Thoracic aorta (tissue), 2 donors: ENCODE data around the gene KCTD20. TPM values are rescaled to one million over a fixed set of nuclear protein-coding genes. Genes with fewer than 3 reads are reported as not detected.

Experiments
- ATAC-seq: fragments of 150-250 bp; one replicate; pipeline ENCODE4 v1.8.0; 2017; ENCODE audit warnings: low read depth; ENCODE audit not compliant: insufficient number of reproducible peaks, low FRiP score
- DNase-seq: peaks from one replicate; pipeline ENCODE4 v3.0.0-alpha.2; 2020; ENCODE audit warnings: low spot score
- H3K27ac ChIP-seq, 2 donors: fragments of 200-600 bp; sonication (generic); 1 replicate in 1 of 2; 2 replicates in 1 of 2; pipeline ENCODE4 v1.5.1; 2016; ENCODE audit warnings: mild to moderate bottlenecking in 2 of 2, moderate library complexity in 2 of 2
- H3K27me3 ChIP-seq: fragments of 200-600 bp; sonication (generic); replicated peaks from 2 replicates; pipeline ENCODE4 v1.6.0; 2016; ENCODE audit warnings: mild to moderate bottlenecking; ENCODE audit not compliant: insufficient read depth
- H3K36me3 ChIP-seq: fragments of 200-600 bp; sonication (generic); one replicate; pipeline ENCODE4 v1.5.1; 2016
- H3K4me1 ChIP-seq, 2 donors: fragments of 200-600 bp; sonication (generic); 1 replicate in 1 of 2; 2 replicates in 1 of 2; pipeline versions ENCODE4 v1.5.1 to v1.6.0; 2016; ENCODE audit warnings: low read depth in 2 of 2, mild to moderate bottlenecking in 1 of 2; ENCODE audit not compliant: control insufficient read depth in 1 of 2
- H3K4me3 ChIP-seq: fragments of 200-600 bp; sonication (generic); 2 replicates; pipeline ENCODE4 v1.5.1; 2016; ENCODE audit warnings: mild to moderate bottlenecking
- H3K9me3 ChIP-seq: fragments of 200-600 bp; sonication (generic); 2 replicates; pipeline ENCODE4 v1.5.1; 2016
- CTCF ChIP-seq: fragments of 200-600 bp; sonication (generic); IDR thresholded peaks from one replicate; pipeline ENCODE4 v1.5.1; 2019; ENCODE audit warnings: antibody characterized with exemption
- total RNA-seq, 2 donors: library from RNA; depleted of rRNA; stranded (reverse); fragments of >200 nt; gene quantifications; one replicate each; pipeline versions ENCODE4 v1.1.0 to v1.2.3, GENCODE V29; 2016

Gene KCTD20
- total RNA-seq, 2 donors from 2014 or later, result 63.5 to 72.0 TPM

- H3K27ac ChIP-seq, result no peak overlapping the region
- ATAC-seq, result no peak
- TF ChIP-seq CTCF, result no peak
- no peaks in the 10 kb centered on the region for H3K9me3 ChIP-seq
- no peaks in the 10 kb centered on the region for H3K27me3 ChIP-seq
- no peak for DNase-seq
- no peak overlapping the region for H3K4me3 ChIP-seq
- peaks cover 0 to 7% of the 10 kb centered on the region in 2 donors for H3K4me1 ChIP-seq
- peaks cover 6% of the 10 kb centered on the region for H3K36me3 ChIP-seq
Measured at GRCh38 chr6:36492621-36493020, 49.8 kb downstream of the KCTD20 start.

GRCh38 chr6:36493319-36493718, 50.5 kb downstream of the KCTD20 start:
- Histone ChIP-seq H3K27ac (no peak overlapping the region), H3K36me3 (peaks cover 10% of the 10 kb centered on the region), H3K4me1 (peaks cover 0 to 5% of the 10 kb centered on the region in 2 donors), H3K27me3 (no peaks in the 10 kb centered on the region), H3K4me3 (no peak overlapping the region), H3K9me3 (no peaks in the 10 kb centered on the region)
- DNase-seq, result no peak
- ATAC-seq, result no peak
- no peak for TF ChIP-seq CTCF

DNA sequence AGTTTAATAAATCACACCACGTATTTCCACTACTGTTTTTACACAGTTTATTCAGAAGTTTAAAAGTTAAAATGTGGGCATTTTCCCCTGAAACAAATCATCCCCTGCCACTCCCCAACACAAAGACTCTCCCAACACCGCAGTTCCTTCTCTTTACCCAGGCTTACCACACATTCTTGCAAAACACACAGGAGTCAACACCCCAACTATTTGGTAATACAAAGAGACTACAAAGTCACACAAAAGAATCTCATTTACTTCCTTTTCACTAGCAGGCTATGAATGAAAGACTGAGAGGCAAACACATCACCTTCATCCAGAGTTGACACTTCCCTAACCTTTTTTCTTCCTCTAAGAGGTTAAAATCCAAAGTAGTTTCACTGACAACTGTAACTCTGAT, 51.1 kb downstream of the KCTD20 start:
- TF ChIP-seq CTCF, result no peak
- Histone ChIP-seq H3K27me3 (no peaks in the 10 kb centered on the region), H3K27ac (no peak overlapping the region), H3K36me3 (peaks cover 10% of the 10 kb centered on the region), H3K9me3 (no peaks in the 10 kb centered on the region), H3K4me1 (no peaks in the 10 kb centered on the region), H3K4me3 (no peak overlapping the region)
- no peak for DNase-seq
- ATAC-seq, result no peak

DNA sequence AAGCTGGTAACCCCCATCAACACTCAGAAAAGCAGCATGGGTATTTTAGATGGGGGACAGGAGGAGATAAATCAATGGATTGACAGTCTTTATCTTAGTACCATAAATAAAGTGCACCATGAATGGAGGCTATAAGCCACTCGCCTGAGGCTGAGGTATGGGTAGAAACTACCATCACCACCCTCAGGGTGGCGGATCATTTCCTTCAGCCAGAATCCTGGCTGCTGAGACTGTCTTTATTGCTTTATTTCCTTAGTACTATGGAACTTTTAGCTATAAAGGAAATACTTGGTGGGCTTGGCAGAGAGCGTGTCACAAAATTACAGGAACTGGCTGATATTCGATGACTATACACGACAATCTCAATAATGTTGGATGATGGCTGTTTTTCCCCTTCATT, 52.3 kb downstream of the KCTD20 start:
- Histone ChIP-seq H3K4me3 (no peak overlapping the region), H3K36me3 (peaks cover 13% of the 10 kb centered on the region), H3K27me3 (no peaks in the 10 kb centered on the region), H3K9me3 (no peaks in the 10 kb centered on the region), H3K4me1 (no peaks in the 10 kb centered on the region), H3K27ac (no peak overlapping the region)
- TF ChIP-seq CTCF, result no peak
- DNase-seq, result no peak
- ATAC-seq, result no peak

DNA sequence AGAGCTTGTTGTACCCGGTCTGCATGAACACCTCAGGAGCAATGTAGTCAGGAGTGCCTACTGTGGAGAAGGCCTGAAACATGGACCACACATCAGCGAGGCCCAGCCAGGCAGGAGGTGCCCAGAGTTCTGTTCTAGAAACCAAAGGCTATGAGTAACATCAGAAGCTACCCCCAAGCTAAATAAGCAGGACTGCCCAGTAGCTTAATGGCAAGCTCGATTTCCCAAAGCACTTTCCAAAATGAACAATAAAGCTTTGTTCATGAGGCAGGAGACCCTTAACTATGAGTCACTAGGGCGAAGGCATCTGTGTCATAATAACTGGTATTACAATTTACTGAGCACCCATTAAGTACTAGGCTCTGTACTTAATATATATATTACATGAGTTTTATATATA, 57.1 kb downstream of the KCTD20 start:
- Histone ChIP-seq H3K9me3 (no peaks in the 10 kb centered on the region), H3K4me3 (no peak overlapping the region), H3K4me1 (no peaks in the 10 kb centered on the region), H3K27ac (no peak overlapping the region), H3K36me3 (peaks cover 13% of the 10 kb centered on the region), H3K27me3 (no peaks in the 10 kb centered on the region)
- no peak for DNase-seq
- ATAC-seq, result no peak
- no peak for TF ChIP-seq CTCF
